SK-N-SH (cell line): ENCODE data around the gene RUNDC1.

Source experiments
- CTCF ChIP-seq: fragments of 200-600 bp; sonication (generic); IDR thresholded peaks from 2 replicates; pipeline ENCODE4 v1.6.1; 2017; ENCODE audit warnings: antibody characterized with exemption, mild to moderate bottlenecking, moderate library complexity
- EZH2phosphoT487 ChIP-seq: fragments of 200-600 bp; sonication (generic); IDR thresholded peaks from 2 replicates; pipeline ENCODE4 v1.6.1; 2017; ENCODE audit warnings: low read depth, mixed run types, mild to moderate bottlenecking, antibody characterized with exemption, moderate library complexity, borderline replicate concordance
- TF ChIP-seq, protein P1 (sequence below): IDR thresholded peaks from 2 replicates; pipeline ENCODE4 v1.6.1; 2012; ENCODE audit warnings: mild to moderate bottlenecking, low read depth, low read length, moderate library complexity

GRCh38 chr17:42937712-42938596 lies 42.4 kb upstream of the RUNDC1 start:
- TF ChIP-seq CTCF (peak; percentile 76), EZH2phosphoT487 (no peak)
- TF ChIP-seq, protein P1, sequence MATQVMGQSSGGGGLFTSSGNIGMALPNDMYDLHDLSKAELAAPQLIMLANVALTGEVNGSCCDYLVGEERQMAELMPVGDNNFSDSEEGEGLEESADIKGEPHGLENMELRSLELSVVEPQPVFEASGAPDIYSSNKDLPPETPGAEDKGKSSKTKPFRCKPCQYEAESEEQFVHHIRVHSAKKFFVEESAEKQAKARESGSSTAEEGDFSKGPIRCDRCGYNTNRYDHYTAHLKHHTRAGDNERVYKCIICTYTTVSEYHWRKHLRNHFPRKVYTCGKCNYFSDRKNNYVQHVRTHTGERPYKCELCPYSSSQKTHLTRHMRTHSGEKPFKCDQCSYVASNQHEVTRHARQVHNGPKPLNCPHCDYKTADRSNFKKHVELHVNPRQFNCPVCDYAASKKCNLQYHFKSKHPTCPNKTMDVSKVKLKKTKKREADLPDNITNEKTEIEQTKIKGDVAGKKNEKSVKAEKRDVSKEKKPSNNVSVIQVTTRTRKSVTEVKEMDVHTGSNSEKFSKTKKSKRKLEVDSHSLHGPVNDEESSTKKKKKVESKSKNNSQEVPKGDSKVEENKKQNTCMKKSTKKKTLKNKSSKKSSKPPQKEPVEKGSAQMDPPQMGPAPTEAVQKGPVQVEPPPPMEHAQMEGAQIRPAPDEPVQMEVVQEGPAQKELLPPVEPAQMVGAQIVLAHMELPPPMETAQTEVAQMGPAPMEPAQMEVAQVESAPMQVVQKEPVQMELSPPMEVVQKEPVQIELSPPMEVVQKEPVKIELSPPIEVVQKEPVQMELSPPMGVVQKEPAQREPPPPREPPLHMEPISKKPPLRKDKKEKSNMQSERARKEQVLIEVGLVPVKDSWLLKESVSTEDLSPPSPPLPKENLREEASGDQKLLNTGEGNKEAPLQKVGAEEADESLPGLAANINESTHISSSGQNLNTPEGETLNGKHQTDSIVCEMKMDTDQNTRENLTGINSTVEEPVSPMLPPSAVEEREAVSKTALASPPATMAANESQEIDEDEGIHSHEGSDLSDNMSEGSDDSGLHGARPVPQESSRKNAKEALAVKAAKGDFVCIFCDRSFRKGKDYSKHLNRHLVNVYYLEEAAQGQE: no peak
